ENCODE measurements around the gene ANKS1A. TPM values are rescaled to one million over a fixed set of nuclear protein-coding genes. Genes with fewer than 3 reads are reported as not detected.

The ANKS1A gene
- polyA plus RNA-seq, 3 donors, result 5.4 to 12.7 (median 9.6) TPM

DNA sequence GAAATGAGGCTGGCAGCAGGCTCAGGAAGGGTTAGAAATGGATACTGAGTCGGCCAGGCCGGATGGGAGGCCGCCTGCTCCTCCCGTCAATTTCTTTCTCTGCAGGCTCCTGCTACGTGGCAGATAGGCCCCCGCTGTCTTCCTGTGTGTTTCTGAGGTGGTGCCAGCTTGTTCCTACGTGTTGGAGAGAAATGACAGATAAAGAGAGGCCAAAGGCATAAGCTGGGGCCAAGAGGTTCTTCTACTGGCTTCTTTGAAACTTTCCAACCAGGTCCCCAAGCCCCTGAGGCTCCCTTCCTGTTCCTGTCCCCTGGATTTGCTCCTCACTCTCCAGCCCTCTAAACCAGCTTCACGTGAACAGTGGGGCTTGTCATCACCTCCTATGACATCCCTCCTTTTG is 175.2 kb downstream of the ANKS1A start:
- no peak overlapping the region for H3K27ac ChIP-seq (ENCODE audit: low read depth, low read length)
- 68 to 79% (median 73%) methylated on average over 8 of the region's 8 CpGs for WGBS, 3 donors

DNA sequence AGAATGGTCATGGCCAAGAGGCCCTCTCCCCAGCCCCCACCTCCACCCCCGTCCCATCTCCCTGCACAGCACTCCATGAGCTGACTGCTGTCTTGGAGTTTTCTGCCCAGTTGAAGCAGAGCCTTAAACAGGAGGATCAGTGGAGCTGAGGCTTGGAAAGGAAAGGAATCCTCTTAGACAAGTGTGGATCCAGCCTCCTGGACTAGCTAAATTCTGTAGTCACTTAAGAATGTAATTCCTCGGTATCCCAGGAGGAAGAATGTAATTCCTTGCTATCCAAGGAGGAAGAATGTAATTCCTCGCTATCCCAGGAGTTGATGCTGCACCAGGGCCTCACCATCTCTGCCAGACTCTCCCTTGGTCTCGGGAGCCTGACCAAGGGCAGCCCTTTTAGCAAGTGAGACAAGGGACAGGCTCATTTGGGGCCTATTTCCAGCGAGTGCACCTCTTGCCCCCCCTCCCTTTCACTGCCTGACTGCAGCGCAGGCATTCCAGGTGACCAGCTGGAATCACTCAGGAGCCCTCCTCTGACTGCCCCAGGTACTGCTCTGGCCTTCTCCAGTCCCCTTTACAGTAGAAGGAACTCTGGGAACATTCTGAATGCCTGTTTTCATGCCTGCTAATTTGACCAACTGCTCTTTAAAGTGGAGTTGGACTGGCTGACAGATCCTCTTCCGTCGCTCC is 175.8 kb downstream of the ANKS1A start:
- WGBS, 3 donors, result 84 to 86% (median 85%) methylated on average over 8 of the region's 8 CpGs
- no peak overlapping the region for H3K27ac ChIP-seq (ENCODE audit: low read depth, low read length)

DNA sequence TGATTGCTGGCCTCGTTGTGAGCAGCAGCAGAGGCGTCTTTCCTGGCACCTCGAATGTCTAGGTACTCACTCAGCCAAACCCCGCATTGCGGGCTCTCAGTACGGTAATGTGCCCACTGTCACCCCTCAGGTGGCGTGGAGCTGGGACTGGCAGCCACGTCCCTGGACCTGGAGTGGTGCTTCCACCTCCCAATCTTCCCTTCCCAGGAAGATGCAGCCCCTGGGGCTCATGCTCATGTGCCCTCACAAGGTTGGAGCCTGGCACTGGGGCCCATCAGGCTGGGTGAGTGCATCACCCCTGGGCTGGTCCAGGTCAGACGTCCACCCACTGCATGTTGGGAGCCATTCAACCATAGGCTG is 176.4 kb downstream of the ANKS1A start:
- 92 to 96% (median 96%) methylated on average over 9 of the region's 9 CpGs for WGBS, 3 donors
- no peak overlapping the region for H3K27ac ChIP-seq (ENCODE audit: low read depth, low read length)

DNA sequence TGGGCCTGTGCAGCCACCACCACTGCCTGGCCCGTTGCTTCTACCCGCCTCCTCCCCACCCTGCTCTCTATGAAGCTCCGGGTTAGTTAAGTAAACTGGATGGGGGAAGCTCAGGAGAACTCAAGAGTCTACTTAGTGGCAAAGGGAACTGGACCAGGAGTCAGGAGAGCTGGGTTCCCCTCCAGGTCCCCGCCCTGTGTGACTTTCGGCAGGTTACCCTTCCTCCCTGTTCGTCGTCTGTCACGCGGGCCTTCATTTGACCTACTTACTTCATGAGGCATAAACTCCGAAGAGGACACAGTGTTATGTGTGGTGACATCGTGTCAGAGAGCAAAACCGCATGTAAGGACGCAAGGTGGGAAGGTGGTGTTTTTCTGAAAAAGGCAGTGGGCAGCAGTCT is 176.8 kb downstream of the ANKS1A start:
- no peak overlapping the region for H3K27ac ChIP-seq (ENCODE audit: low read depth, low read length)
- WGBS, 3 donors, result 85 to 90% (median 86%) methylated on average over 13 of the region's 13 CpGs

DNA sequence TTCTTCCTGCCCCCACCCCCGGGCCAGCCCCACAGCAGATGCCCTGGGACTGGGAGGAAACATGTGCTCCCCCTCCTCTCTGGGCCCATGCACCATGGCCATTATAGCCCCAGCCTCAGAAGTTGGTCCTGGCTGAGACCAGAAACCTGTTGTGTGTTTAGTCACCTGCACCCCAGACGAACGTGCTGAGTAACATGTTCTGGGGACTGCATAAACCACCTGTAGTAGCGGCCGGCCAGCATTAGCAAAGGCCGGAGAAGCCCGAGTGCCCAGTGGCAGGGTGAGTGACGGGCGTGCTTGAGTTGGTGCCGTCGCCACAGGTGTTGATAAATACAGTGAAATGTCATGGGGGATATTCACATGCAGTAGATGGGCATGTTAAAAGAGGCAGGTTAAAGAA is 178.2 kb downstream of the ANKS1A start:
- 92 to 97% (median 97%) methylated on average over 11 of the region's 11 CpGs for WGBS, 3 donors
- H3K27ac ChIP-seq (ENCODE audit: low read depth, low read length), result no peak overlapping the region

DNA sequence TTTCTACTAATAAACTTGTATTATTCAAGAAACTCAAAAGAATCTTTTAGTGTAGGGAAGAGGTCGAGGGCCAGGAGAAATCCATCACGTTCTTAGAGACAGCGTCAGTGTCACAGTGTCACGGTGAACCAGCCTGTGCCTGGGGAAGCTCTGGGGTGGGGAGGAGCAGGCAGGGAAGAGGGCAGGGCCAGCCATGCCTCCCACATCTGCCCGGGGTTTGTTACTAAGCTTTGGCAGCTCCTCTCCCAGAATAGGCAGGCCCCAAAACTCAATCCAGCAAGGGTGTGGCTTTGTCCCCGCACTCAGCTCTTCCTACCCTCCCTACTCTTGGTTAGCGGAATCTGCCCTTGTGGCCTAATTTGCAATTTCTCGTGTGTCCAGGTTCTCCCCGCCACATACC is 179.2 kb downstream of the ANKS1A start:
- 80 to 86% (median 82%) methylated on average over 9 of the region's 9 CpGs for WGBS, 3 donors
- no peak overlapping the region for H3K27ac ChIP-seq (ENCODE audit: low read depth, low read length)

DNA sequence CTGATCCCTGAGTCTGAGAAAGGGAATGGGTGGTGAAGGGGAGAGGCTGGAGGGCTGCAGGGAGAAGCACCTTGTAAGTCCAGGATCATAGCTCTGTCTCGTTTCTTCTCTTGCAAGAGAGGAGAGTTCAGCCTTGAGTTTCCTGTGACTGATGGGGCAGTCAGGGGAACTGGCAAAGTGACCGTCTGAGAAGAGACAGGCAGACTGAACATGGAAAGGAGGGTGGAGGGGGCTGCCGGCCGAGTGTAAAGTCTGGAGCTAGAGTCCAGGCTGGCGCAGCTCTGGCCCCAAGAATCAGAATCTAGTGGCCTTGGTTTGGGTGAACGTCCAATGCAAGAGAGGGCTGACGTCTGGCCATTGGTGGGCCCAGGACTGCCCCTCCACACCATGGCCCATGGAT is 179.6 kb downstream of the ANKS1A start:
- H3K27ac ChIP-seq (ENCODE audit: low read depth, low read length), result no peak overlapping the region
- 88 to 90% (median 90%) methylated on average over 7 of the region's 7 CpGs for WGBS, 3 donors

DNA sequence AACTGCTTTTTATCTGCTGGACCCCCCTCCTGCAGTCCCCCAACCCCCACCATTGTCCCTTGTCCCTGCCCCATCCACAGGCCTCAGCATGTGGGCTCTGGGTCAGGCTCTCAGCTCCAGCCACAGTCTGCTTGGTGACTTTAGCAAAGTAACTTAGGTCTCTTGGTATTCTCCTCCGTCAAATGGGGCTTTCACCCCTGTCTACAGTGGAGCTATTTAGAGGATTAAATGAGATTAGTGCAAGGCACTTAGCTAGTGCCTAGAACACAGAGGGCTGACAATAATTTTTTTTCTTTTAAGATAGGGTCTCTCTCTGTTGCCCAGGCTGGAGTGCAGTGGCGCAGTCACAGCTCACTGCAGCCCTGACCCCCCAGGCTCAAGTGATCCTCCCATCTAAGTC is 180.2 kb downstream of the ANKS1A start:
- H3K27ac ChIP-seq (ENCODE audit: low read depth, low read length), result no peak overlapping the region
- WGBS, 3 donors, result 98 to 100% (median 98%) methylated on average over 2 of the region's 2 CpGs

DNA sequence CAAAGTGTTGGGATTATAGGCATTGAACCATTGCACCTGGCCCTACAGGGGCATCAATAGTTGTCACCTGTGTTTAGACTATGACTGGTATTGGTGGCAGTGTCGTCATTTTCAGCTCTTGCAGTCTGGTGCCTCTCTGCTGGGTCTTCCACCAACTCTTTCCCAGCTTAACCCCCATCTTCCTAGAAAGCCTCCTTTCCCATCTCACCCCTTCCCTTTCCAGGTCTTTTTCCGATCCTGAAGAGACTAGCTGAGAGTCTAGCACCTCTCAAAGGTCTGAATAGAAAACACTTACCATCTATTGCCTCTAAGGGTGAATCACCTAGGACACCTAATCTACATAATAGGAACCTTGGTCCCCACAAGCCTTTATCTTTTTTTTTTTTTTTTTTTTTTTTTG is 181.1 kb downstream of the ANKS1A start:
- WGBS, 3 donors, result 91 to 100% (median 92%) methylated on average over 2 of the region's 2 CpGs

DNA sequence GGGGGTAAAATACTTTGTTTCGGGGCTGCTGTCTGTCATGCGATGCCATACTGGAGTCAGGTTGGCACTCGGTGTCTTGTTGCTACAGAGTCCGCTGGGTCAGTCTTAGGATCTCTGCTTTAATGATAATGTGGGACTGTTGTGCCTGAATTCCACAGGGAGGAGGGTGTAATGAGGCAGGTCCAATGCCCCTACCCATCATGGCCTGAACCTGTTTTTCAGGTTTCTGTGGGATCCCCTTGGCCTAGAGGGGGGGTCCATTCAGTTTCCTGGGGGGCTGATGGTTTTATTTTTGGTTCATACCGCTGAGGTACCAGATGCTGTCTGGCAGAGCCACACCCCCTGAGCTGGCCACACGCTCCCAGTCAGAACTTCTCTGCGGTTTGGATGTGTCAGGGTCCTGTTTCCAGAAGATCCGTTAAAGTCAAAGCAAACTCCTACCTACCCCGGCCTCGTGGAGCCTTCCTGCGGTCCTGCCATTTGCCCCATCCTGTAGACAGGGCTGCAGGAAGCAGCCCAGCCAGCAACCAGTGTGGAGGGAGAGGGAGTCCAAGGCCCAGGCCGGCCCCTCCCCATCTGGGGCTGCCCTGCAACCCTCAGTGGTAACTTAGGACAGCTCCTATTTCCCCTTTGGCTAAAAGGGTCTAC is 182.4 kb downstream of the ANKS1A start:
- 79 to 86% (median 82%) methylated on average over 12 of the region's 12 CpGs for WGBS, 3 donors
- no peak overlapping the region for H3K27ac ChIP-seq (ENCODE audit: low read depth, low read length)

More for the DNA sequence above, 181.1 kb downstream of the ANKS1A start:
- H3K27ac ChIP-seq (ENCODE audit: low read depth, low read length), result no peak overlapping the region

DNA sequence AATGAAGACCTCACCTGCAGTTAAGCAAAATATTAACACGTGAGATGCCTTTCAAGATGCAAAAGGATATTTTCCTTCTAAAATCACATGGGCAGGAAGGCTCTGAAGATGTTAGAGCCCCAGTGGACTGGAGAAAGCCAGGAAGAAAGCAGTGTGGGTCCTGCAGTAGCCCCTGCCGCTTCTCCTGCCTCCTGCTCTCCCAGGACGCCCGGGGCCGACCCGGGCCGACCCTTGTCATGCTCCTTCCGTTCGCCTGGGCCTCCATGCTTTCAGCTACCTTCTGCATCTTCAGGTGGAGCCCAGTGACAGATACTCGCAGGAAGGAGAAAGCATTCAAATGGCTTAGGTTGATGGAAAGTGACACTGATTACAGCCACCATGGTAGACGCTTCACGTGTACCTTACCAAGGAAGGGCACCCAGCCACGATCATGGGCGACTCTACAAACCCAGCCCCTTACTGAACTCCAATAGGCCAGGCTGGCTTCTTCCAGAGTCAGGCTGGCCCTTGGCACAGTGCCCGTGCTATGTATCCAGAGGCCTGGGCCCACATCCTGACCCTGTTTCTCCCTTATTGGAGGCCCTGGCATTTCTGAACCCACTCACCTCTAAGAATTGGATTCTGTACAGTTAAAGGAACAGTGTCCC is 183.1 kb downstream of the ANKS1A start:
- WGBS, 3 donors, result 75 to 79% (median 75%) methylated on average over 15 of the region's 15 CpGs

DNA sequence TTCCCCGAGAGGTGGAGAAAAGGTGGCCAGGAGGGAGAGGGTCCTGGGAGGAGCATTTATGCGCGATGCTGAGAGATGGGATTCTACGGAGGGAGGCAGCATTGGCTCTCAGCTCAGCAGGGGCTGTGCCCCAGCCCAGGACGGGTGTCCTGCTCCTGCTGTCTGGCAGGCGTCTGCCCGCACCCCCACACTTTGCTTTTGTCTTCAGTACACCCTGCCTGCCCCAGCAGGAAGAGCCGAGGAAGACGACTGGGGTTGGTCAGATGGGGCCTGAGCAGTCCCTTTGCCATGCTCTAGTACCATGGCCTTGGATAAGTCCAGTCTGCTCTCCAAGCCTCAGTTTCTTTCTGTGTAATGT is 183.6 kb downstream of the ANKS1A start:
- no peak overlapping the region for H3K27ac ChIP-seq (ENCODE audit: low read depth, low read length)
- WGBS, 3 donors, result 86 to 96% (median 92%) methylated on average over 9 of the region's 9 CpGs

More for the DNA sequence above, 183.1 kb downstream of the ANKS1A start:
- H3K27ac ChIP-seq (ENCODE audit: low read depth, low read length), result no peak overlapping the region

DNA sequence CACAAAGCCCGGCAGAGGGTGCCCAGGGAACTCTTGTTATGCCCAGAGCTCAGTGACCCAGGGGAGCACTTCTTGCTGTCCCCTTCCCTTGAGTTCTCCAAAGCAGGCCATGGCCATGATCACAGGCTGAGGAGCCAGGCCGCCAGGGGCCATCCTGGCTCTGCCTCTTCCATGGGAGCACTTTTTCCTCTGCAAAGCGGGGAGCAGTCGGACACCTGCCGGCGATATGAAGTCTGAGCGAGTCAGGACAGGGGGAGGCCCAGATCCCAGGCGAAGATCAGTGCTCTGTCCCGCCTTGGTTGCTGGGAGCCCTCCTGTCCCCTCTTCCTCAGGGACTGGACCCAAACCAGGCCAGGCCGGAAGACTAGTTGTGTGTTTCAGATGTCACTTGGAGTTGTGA is 184.2 kb downstream of the ANKS1A start:
- 96 to 98% (median 97%) methylated on average over 10 of the region's 10 CpGs for whole genome bisulfite sequencing, 3 donors
- no peak overlapping the region for H3K27ac ChIP-seq (ENCODE audit: low read depth, low read length)

DNA sequence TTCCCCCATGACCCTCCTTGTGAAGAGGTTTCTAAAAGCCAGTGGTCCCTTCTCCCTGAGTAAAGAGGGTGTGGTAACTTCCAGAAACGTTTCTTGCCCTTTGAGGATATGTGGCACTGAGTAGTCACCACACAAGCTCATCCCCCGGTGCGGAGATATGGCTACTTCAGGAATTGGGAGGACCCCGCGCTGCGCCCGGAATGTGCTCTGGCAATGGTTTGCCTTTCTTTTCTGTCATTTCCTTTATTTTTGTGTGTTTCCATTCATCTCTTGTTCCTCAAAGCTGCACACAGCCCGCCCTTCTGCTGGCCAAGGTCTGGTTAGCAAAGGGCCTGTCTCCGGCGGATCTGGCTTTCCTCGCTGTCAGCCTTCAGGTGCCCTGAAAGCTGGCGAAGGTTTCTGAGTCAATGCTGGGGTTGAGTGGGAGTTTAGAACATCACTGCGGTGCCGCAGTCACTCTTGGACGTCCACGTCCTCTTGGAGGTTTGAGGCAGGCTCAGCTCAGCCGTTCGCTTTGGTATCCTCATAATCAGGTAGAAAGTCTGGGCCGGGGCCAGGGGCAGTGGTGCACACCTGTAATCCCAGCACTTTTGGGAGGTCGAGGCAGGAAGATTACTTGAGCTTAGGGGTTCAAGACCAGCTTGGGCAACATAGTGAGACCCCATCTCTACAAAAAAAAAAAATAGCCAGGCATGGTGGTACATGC is 184.9 kb downstream of the ANKS1A start:
- no peak overlapping the region for H3K27ac ChIP-seq (ENCODE audit: low read depth, low read length)
- 93 to 95% (median 94%) methylated on average over 20 of the region's 20 CpGs for WGBS, 3 donors

DNA sequence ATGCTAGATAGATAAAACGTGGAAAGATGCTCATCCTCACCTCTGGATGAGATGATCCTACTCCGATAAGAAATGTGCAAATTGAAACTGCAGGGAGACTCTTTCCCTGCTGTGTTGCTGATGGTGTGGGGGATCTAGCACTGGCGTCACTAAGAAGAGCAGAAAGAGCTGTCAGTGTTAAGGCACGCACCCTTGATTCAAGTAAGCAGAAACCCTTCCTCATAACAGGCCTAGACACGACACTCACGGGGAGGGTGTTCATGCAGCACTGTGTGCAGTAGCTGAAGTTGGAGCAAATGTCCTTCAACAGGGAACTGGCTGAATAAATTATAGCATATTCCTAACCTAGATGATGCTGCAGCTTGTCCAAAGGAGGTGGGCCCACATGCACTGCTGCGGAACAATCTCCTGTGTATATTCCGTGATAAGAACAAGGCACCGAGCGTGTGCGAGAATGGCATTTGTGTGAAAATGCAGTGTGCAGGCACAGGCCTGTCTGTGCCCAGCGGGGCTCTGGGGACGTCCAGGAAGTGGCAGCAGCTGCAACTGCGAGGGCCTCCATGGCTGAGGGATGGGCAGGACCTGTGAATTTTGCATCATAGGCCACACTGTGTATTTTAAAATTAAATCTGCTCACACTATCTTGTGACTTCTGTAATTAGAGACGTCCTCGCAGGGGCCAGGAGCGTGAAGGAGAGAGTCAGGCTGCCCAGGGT is 188.1 kb downstream of the ANKS1A start:
- no peak overlapping the region for H3K27ac ChIP-seq (ENCODE audit: low read depth, low read length)
- WGBS, 3 donors, result 87 to 90% (median 89%) methylated on average over 17 of the region's 17 CpGs

DNA sequence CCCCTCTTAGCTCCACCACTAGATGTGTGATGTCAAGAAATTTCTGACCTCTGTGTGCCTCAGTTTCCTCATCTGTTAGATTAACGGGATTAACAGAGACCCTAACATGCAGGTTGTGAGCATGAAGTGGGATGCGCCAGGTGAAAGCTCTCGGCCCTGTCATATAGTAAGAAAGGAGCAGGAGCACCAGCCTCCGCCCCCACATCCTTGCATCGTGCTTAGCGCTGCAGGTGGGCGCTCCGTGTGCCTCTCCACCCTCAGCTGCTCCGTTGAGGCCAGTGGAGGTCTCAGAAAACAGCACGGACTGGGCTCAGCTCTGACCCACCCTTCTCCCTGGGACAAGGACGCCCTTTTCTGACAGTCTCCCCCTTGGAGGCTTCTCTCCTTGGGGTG is 188.7 kb downstream of the ANKS1A start:
- no peak overlapping the region for H3K27ac ChIP-seq (ENCODE audit: low read depth, low read length)
- 85 to 86% (median 86%) methylated on average over 11 of the region's 11 CpGs for WGBS, 3 donors

DNA sequence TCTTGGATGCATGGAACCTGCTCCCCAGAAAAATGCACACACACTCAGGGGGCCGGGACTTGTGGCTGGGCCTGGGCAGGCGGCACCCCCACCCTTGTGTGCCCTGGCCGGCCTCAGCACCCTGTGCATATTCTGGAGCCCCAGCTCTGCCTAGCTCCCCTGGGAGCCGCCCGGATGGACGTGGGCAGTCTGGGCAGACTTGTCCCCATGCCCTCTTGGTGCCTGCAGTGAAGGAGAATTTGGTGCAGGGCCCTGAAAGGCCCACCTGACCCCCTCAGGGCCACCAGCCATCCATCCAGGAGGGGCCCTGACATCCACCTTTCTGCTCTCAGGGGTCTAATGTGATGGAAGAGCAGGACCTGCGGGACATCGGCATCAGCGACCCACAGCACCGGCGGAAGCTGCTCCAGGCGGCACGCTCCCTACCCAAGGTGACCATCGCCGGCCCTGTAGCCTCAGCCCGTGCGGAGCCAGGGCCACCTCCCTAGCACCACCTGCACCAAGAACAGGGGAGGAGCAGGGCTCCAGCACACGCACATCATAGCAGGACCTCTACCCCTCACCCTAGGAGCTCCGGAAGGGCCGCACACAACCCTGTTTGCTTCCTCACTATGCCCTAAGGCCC is 189.3 kb downstream of the ANKS1A start:
- 95 to 97% (median 96%) methylated on average over 20 of the region's 20 CpGs for WGBS, 3 donors
- H3K27ac ChIP-seq (ENCODE audit: low read depth, low read length), result no peak overlapping the region

DNA sequence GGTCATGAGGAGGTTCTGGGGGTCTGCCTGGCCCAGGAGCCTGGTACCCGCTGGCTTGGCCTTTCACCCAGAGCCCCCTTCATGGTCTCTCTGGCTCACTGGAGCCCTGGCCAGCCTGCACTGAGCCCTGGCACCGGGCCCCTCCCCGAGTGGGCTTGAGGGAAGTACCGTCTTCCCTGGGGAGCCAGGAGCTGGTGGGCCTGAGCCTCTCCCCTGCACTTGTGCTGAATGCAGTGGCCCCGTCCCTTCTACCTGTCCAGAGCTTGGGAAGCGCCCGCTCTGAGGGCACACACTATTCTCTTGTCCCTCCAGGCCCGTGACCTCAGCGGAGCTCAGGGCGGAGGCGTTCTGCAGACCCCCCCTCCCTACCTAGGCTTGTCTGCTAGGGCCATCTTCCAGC is 189.8 kb downstream of the ANKS1A start:
- 96 to 99% (median 97%) methylated on average over 10 to 11 of the region's 11 CpGs for WGBS, 3 donors
- H3K27ac ChIP-seq (ENCODE audit: low read depth, low read length), result no peak overlapping the region
